KOPT-K1 (cell line): Measurements from ENCODE around the gene TSC2.
"Not testable (repeated sequence)": the region's sequence is repeated elsewhere in the genome, so short reads cannot be mapped to it uniquely, and the experiment has no call there.

Experiments used
- H3K27ac ChIP-seq: fragments of 200-600 bp; sonication (generic); 2 replicates; pipeline ENCODE4 v1.5.1; 2016; ENCODE audit warnings: antibody characterized with exemption, mild to moderate bottlenecking, low read depth, low read length; ENCODE audit not compliant: poor library complexity, severe bottlenecking
- H3K36me3 ChIP-seq: fragments of 200-600 bp; sonication (generic); 2 replicates; pipeline ENCODE4 v1.5.1; 2017; ENCODE audit warnings: antibody characterized with exemption, mild to moderate bottlenecking, low read length, moderate library complexity; ENCODE audit not compliant: insufficient read depth
- H3K9me3 ChIP-seq: fragments of 200-600 bp; sonication (generic); 2 replicates; pipeline ENCODE4 v1.5.1; 2017; ENCODE audit warnings: antibody characterized with exemption, low read length, mild to moderate bottlenecking; ENCODE audit not compliant: insufficient read depth, poor library complexity, severe bottlenecking

The TSC2 gene

DNA sequence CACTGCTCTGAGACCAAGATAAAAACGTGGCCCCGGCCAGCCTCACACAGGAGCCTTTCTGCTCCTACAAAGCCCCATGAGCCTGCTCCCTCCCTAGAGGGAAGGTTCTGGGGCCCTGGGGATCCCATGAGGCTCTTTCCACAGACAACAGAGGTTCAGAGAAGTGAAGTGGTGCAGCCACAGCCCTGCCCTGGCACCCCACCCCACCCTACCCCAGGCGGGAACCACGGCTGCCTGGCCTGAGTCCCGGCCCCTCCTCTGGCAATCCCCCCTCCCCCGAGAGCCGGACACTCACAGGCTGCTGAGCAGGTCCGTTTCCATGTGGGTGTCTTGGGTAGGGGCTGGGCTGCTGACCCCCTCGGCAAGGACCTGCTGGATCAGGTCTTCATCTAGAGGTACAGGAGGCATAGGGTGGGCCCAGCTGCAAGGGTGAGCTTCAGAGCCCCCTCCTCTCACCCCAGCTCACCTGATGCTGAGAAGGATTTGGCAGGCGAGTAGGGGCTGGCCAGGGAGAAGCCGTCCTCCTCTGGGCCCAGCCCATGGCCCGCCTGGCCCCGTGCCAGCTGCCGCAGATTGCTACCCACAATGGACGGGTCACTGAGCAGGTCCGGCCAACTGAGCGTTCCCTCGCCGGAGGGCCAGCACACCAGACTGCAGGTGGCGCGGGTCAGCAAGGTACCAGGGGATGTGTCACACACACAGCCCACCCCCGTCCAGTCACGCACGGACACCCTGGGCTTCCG, 49.2 kb downstream of the TSC2 start:
- Histone ChIP-seq H3K9me3 (no peaks in the 10 kb centered on the region), H3K36me3 (peaks cover 50% of the 10 kb centered on the region; the same call in 1 of the 2 replicates), H3K27ac (no peak overlapping the region)

GRCh38 chr16:2097689-2098088, 49.9 kb downstream of the TSC2 start:
- H3K27ac ChIP-seq, H3K9me3 ChIP-seq: not testable (repeated sequence)
- peaks cover 51% of the 10 kb centered on the region; the same call in 1 of the 2 replicates for H3K36me3 ChIP-seq

DNA sequence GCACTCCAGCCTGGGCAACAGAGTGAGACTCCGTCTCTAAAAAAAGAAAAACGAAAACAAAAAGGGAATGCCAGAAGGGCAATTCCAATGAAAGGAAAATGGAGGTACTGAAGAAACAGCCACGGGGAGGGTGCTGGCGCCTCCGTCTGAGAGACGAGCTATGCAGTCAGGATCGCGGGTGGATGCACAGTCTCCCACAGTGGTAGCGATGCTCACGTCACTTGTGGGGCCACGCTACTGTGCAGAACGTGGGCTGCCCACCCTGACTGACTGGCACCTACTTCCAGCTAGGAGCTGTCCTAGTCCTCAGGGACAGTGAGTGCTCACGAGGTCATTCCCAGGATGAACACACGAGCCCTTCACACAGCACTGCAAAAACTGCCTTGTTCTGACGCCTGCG, 53.8 kb downstream of the TSC2 start:
- H3K36me3 ChIP-seq, result peaks cover 33% of the 10 kb centered on the region; the same call in 1 of the 2 replicates
- not testable (repeated sequence) for H3K9me3 ChIP-seq

DNA sequence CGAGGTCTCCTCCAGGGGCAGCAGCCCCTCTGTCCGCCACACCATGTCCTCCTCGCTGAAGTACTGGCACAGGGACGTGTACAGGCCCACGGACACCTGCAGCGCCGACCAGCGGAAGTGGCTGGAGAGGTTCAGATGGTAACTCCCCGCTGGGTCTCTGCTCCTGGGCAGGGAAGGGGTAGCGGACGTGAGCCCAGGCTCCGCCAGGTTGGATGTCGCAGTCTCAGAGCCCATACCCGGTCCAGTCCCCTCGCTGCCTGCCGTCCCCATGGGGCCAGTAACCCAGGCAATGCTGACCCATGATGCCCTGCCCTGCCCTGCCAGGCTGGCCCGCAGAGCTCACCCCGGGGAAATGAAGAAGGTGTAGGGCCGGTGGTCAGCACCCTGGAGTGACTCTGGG, 54.7 kb downstream of the TSC2 start:
- Histone ChIP-seq H3K9me3 (no peaks in the 10 kb centered on the region), H3K27ac (no peak overlapping the region), H3K36me3 (peaks cover 25% of the 10 kb centered on the region; the same call in 1 of the 2 replicates)

More for the DNA sequence above, 53.8 kb downstream of the TSC2 start:
- not testable (repeated sequence) for H3K27ac ChIP-seq

- not testable (repeated sequence) for H3K27ac ChIP-seq, H3K9me3 ChIP-seq
- peaks cover 19% of the 10 kb centered on the region; the same call in 1 of the 2 replicates for H3K36me3 ChIP-seq
Observed at GRCh38 chr16:2104464-2104863, 56.7 kb downstream of the TSC2 start.

- H3K36me3 ChIP-seq, result peaks cover 11% of the 10 kb centered on the region; the same call in 1 of the 2 replicates
- not testable (repeated sequence) for H3K9me3 ChIP-seq, H3K27ac ChIP-seq
Observed at GRCh38 chr16:2105291-2105690, 57.5 kb downstream of the TSC2 start.

DNA sequence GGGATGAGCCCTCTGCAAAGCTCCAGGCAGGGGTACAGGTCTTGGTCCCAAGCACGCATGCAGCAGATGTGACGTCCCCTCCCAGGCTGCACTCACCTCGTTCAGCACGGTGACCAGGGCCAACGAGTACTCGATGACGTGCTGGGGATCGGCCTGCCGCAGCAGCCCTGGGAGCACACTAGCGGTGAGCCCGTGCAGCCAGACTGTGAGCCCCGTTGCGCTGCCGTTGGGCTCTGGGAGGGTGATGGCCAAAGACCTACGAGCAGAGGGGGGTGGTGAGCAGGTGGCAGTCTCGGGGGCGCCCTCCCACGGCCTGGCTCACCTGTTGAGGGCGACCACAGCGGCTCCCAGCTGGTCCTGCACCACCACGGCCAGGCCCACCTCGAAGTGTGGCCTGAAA, 58.0 kb downstream of the TSC2 start:
- H3K36me3 ChIP-seq, result peaks cover 11% of the 10 kb centered on the region; the same call in 1 of the 2 replicates
- H3K27ac ChIP-seq, H3K9me3 ChIP-seq: not testable (repeated sequence)

GRCh38 chr16:2106211-2106610, 58.4 kb downstream of the TSC2 start:
- not testable (repeated sequence) for H3K27ac ChIP-seq, H3K9me3 ChIP-seq
- H3K36me3 ChIP-seq, result peaks cover 11% of the 10 kb centered on the region; the same call in 1 of the 2 replicates

DNA sequence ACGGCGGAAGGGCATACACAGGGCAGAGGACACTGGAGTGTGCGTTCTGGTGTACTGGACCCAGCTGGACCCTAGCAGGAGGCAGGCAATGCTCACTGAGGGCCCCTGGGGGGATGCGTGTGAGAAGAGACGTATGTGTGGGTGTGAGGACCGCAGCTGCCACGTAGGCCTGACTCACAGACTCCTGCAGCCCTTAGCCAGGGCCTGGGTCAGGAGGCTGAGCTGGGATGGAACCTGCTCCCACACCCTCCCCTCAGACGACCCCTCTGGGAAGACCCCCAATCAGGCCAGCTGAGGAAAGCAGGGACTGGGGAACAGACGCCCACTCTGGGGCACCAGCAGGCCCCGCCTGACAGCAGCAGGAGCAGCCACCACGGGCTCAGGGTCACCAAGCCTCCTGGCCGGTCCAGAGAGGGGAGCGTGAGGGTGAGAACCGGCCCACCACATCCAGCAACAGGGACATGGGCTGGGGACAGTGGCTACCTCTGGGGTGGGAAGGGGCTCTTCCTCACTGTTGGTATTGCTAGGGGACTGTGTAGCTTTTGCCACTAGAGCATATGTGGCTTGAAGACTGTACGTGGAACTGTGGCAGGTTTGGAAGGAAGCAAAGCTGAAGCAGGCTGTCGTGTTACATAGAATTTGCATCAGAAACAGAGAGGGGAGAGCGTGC, 59.5 kb downstream of the TSC2 start:
- H3K27ac ChIP-seq, H3K9me3 ChIP-seq: not testable (repeated sequence)
- peaks cover 11% of the 10 kb centered on the region; the same call in 1 of the 2 replicates for H3K36me3 ChIP-seq

DNA sequence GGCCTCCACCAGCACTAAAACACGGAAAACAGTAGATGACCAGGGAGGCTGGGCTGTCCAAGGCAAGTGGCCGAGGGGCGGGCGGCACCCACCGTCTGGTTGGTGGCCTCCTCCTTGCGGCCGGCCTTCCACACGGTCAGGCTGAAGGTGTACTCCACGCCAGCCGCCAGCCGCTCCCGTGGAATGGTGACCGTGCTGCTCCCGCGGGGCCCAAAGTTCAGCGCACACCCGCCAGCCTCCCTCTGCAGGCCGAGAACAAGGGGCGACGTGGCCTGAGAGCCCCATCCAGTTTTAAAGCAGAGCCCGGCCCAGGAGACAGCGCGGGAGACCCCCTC, 60.0 kb downstream of the TSC2 start:
- H3K27ac ChIP-seq, H3K9me3 ChIP-seq, H3K36me3 ChIP-seq: not testable (repeated sequence)

- H3K27ac ChIP-seq, H3K36me3 ChIP-seq, H3K9me3 ChIP-seq: not testable (repeated sequence)
Observed at GRCh38 chr16:2108446-2109270, 60.9 kb downstream of the TSC2 start.

DNA sequence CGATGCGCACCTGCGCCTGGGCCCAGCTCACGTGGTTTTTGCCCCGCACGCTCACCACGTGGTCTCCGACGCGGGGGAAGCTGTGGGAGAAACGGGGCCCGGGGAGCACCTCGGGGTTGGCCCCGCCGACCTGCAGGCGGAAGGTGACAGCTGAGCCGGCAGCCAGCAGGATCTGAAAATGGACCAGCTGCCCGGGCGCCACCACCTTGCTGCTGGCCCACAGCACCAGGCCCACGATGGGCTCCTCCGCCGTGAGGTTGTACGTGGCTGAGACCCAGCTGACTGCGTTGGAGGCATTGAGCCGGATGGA, 61.4 kb downstream of the TSC2 start:
- not testable (repeated sequence) for H3K27ac ChIP-seq, H3K36me3 ChIP-seq, H3K9me3 ChIP-seq

DNA sequence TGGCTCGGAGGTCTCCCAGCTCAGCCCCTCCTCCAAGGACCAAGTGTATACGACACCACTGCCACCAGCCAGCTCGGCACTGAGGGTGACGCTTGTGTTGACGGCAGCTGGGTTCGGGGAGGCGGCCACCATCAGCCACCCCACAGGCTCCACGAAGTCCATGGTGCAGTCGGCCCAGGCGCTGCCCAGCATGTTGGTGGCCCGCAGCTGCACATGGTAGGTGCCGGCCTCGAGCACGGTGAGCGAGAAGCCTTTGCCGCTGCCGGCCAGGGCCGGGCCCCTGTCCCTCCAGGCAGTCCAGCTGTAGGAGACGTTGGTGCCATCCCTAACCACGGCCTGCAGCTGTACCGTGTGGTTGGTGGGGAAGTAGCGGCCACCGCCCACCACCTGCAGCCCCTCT, 62.1 kb downstream of the TSC2 start:
- not testable (repeated sequence) for H3K9me3 ChIP-seq, H3K36me3 ChIP-seq, H3K27ac ChIP-seq

- H3K9me3 ChIP-seq, H3K36me3 ChIP-seq, H3K27ac ChIP-seq: not testable (repeated sequence)
Observed at GRCh38 chr16:2110332-2111008, 62.7 kb downstream of the TSC2 start.

GRCh38 chr16:2111009-2111353, 63.2 kb downstream of the TSC2 start:
- H3K36me3 ChIP-seq, H3K27ac ChIP-seq, H3K9me3 ChIP-seq: not testable (repeated sequence)
